Loucy (cell line): Measurements from ENCODE around the gene WSB2.

Experiments used
- H2AFZ ChIP-seq: fragments of 200-600 bp; sonication (generic); 2 replicates; pipeline ENCODE4 v1.6.0; 2016; ENCODE audit warnings: antibody characterized with exemption, mild to moderate bottlenecking, low read length, moderate library complexity
- H3F3A ChIP-seq: fragments of 200-600 bp; 2 replicates; pipeline ENCODE4 v1.6.0; 2016; ENCODE audit warnings: antibody characterized with exemption, low read depth, mild to moderate bottlenecking
- H3K27me3 ChIP-seq: fragments of 200-600 bp; sonication (generic); 2 replicates; pipeline ENCODE4 v1.6.1; 2014; ENCODE audit warnings: low read length, mild to moderate bottlenecking; ENCODE audit not compliant: insufficient read depth, poor library complexity, severe bottlenecking
- H3K36me3 ChIP-seq: fragments of 200-600 bp; sonication (generic); 2 replicates; pipeline ENCODE4 v1.6.1; 2016; ENCODE audit warnings: low read length; ENCODE audit not compliant: insufficient read depth
- H3K4me1 ChIP-seq: fragments of 200-600 bp; sonication (generic); 2 replicates; pipeline ENCODE4 v1.5.1; 2014; ENCODE audit warnings: low read length, mild to moderate bottlenecking; ENCODE audit not compliant: insufficient read depth, poor library complexity, severe bottlenecking
- H3K4me2 ChIP-seq: fragments of 200-600 bp; sonication (generic); 2 replicates; pipeline ENCODE4 v1.6.0; 2014; ENCODE audit warnings: antibody characterized with exemption, low read length, low read depth, mild to moderate bottlenecking; ENCODE audit not compliant: poor library complexity, severe bottlenecking
- H3K4me3 ChIP-seq: fragments of 200-600 bp; sonication (generic); 2 replicates; pipeline ENCODE4 v1.5.1; 2014; ENCODE audit warnings: low read length, mild to moderate bottlenecking, mixed read lengths; ENCODE audit not compliant: poor library complexity, severe bottlenecking
- H3K79me2 ChIP-seq: fragments of 200-600 bp; sonication (generic); 2 replicates; pipeline ENCODE4 v1.6.1; 2014; ENCODE audit warnings: low read length; ENCODE audit not compliant: insufficient read depth
- H3K9ac ChIP-seq: fragments of 200-600 bp; sonication (generic); 2 replicates; pipeline ENCODE4 v1.6.0; 2014; ENCODE audit warnings: mild to moderate bottlenecking, low read depth, low read length, moderate library complexity; ENCODE audit not compliant: poor library complexity, severe bottlenecking
- H3K9me2 ChIP-seq: fragments of 200-600 bp; sonication (generic); replicated peaks from 2 replicates; pipeline ENCODE4 v1.6.1; 2016; ENCODE audit warnings: low read depth, low read length, mixed read lengths
- H3K9me3 ChIP-seq: fragments of 200-600 bp; sonication (generic); 2 replicates; pipeline ENCODE4 v1.6.1; 2014; ENCODE audit warnings: mild to moderate bottlenecking, antibody characterized with exemption, low read length, low read depth; ENCODE audit not compliant: insufficient read depth
- H4K20me1 ChIP-seq: fragments of 200-600 bp; sonication (generic); 2 replicates; pipeline ENCODE4 v1.6.0; 2014; ENCODE audit warnings: antibody characterized with exemption, low read length, mild to moderate bottlenecking; ENCODE audit not compliant: insufficient read depth, poor library complexity, severe bottlenecking
- CTCF ChIP-seq: fragments of 200-600 bp; sonication (generic); conservative IDR thresholded peaks from 2 replicates; pipeline ENCODE4 v1.5.1; 2014; ENCODE audit warnings: mild to moderate bottlenecking, antibody characterized with exemption, low read length
- EZH2phosphoT487 ChIP-seq: fragments of 200-600 bp; IDR thresholded peaks from 2 replicates; pipeline ENCODE4 v1.6.1; 2018; ENCODE audit warnings: antibody characterized with exemption, mild to moderate bottlenecking, moderate library complexity, borderline replicate concordance

Gene WSB2

GRCh38 chr12:117986705-117987469 lies 74.1 kb downstream of the WSB2 start:
- no peaks in the 10 kb centered on the region for H3K36me3 ChIP-seq
- no peaks in the 10 kb centered on the region for H3K9me3 ChIP-seq
- TF ChIP-seq CTCF (no peak), EZH2phosphoT487 (no peak)
- no peak overlapping the region for H2AFZ ChIP-seq
- H4K20me1 ChIP-seq: no peaks in the 10 kb centered on the region
- no peak overlapping the region for H3K4me3 ChIP-seq
- no peaks in the 10 kb centered on the region for H3F3A ChIP-seq
- no peaks in the 10 kb centered on the region for H3K4me1 ChIP-seq
- no peaks in the 10 kb centered on the region for H3K9me2 ChIP-seq
- no peak overlapping the region for H3K9ac ChIP-seq
- no peaks in the 10 kb centered on the region for H3K27me3 ChIP-seq
- H3K79me2 ChIP-seq: no peaks in the 10 kb centered on the region
- H3K4me2 ChIP-seq: no peak overlapping the region

- Histone ChIP-seq H3F3A (no peaks in the 10 kb centered on the region), H3K4me2 (no peak overlapping the region), H3K4me1 (no peaks in the 10 kb centered on the region), H3K4me3 (no peak overlapping the region), H3K27me3 (no peaks in the 10 kb centered on the region), H3K9me2 (no peaks in the 10 kb centered on the region), H3K9ac (no peak overlapping the region), H2AFZ (no peak overlapping the region), H4K20me1 (no peaks in the 10 kb centered on the region), H3K79me2 (no peaks in the 10 kb centered on the region), H3K36me3 (no peaks in the 10 kb centered on the region), H3K9me3 (no peaks in the 10 kb centered on the region)
- TF ChIP-seq CTCF (no peak), EZH2phosphoT487 (no peak)
Measured at GRCh38 chr12:117985182-117985581, 75.8 kb downstream of the WSB2 start.
